SU-DHL-6 (cell line): ENCODE data around the gene BCAS3.

Experiments
- H2AFZ ChIP-seq: fragments of 200-600 bp; sonication (generic); 2 replicates; pipeline ENCODE4 v1.6.1; 2014; ENCODE audit warnings: low read depth, mild to moderate bottlenecking, moderate library complexity, mixed read lengths, antibody characterized with exemption, low read length; ENCODE audit not compliant: severe bottlenecking
- H3F3A ChIP-seq: fragments of 200-600 bp; shearing (Covaris generic); 2 replicates; pipeline ENCODE4 v1.6.0; 2016; ENCODE audit warnings: antibody characterized with exemption, mild to moderate bottlenecking; ENCODE audit not compliant: insufficient read depth
- H3K27ac ChIP-seq: fragments of 200-600 bp; sonication (generic); 2 replicates; pipeline ENCODE4 v1.5.1; 2016; ENCODE audit warnings: low read depth, mild to moderate bottlenecking, low read length, moderate library complexity, mixed read lengths
- H3K27me3 ChIP-seq: fragments of 200-600 bp; sonication (generic), shearing (Covaris generic); 2 replicates; pipeline ENCODE4 v1.6.0; 2014; ENCODE audit warnings: mild to moderate bottlenecking, low read length
- H3K36me3 ChIP-seq: fragments of 200-600 bp; sonication (generic); 2 replicates; pipeline ENCODE4 v1.6.1; 2014; ENCODE audit warnings: mild to moderate bottlenecking, low read length, mixed read lengths
- H3K4me2 ChIP-seq: fragments of 300-600, 200-600 bp; shearing (Covaris generic), sonication (generic); 2 replicates; pipeline ENCODE4 v1.6.0; 2014; ENCODE audit warnings: low read length, low read depth, mild to moderate bottlenecking; ENCODE audit not compliant: poor library complexity, severe bottlenecking
- H3K4me3 ChIP-seq: fragments of 200-600 bp; sonication (generic); 2 replicates; pipeline ENCODE4 v1.5.1; 2014; ENCODE audit warnings: antibody characterized with exemption, low read length, mild to moderate bottlenecking, mixed read lengths; ENCODE audit not compliant: insufficient read depth, poor library complexity, severe bottlenecking
- H3K79me2 ChIP-seq: fragments of 200-600 bp; sonication (generic); 2 replicates; pipeline ENCODE4 v1.6.1; 2014; ENCODE audit warnings: mild to moderate bottlenecking, low read length, moderate library complexity; ENCODE audit not compliant: insufficient read depth
- H3K9ac ChIP-seq: fragments of 200-600 bp; sonication (generic); 2 replicates; pipeline ENCODE4 v1.7.0; 2014; ENCODE audit warnings: mild to moderate bottlenecking, low read length
- H3K9me2 ChIP-seq: fragments of 200-600 bp; sonication (generic); replicated peaks from 2 replicates; pipeline ENCODE4 v1.6.1; 2014; ENCODE audit warnings: low read length; ENCODE audit not compliant: insufficient read depth
- H3K9me3 ChIP-seq: fragments of 200-600 bp; sonication (generic); 2 replicates; pipeline ENCODE4 v1.6.1; 2014; ENCODE audit warnings: low read length, mixed read lengths; ENCODE audit not compliant: insufficient read depth
- H4K20me1 ChIP-seq: fragments of 200-600 bp; sonication (generic); 2 replicates; pipeline ENCODE4 v1.6.1; 2014; ENCODE audit warnings: low read depth, mild to moderate bottlenecking, antibody characterized with exemption, low read length, moderate library complexity, mixed read lengths
- EZH2phosphoT487 ChIP-seq: fragments of 200-600 bp; sonication (generic), shearing (Covaris generic); conservative IDR thresholded peaks from 2 replicates; pipeline ENCODE4 v1.6.1; 2018; ENCODE audit warnings: mild to moderate bottlenecking, antibody characterized with exemption, low read length, moderate library complexity, mixed read lengths
- TF ChIP-seq, protein P1 (sequence below): fragments of 200-600 bp; sonication (generic); IDR thresholded peaks from one replicate; pipeline ENCODE4 v1.5.1; 2017; ENCODE audit warnings: antibody characterized with exemption, mild to moderate bottlenecking, low read length, moderate library complexity; ENCODE audit not compliant: insufficient read depth, poor library complexity, severe bottlenecking

The BCAS3 gene

DNA sequence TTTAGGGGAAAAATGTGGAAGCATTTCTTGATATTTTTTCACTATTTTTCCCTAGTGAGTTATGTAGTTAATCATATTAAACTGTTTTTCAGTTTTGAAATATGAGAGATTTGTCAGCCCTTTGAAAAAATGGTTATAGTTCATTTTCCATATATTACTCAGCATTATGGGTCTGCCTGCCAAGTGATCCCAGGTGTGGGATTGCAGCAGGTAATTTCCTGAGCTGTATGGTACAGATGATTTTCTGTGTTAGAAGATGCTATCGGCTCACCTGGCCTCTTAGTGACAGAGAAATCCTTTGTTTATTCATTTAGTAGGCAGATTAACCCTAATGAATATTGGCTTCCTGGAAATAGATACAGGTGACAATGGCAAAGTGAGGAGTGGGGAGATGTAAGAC, 446.9 kb downstream of the BCAS3 start:
- TF ChIP-seq, protein P1, sequence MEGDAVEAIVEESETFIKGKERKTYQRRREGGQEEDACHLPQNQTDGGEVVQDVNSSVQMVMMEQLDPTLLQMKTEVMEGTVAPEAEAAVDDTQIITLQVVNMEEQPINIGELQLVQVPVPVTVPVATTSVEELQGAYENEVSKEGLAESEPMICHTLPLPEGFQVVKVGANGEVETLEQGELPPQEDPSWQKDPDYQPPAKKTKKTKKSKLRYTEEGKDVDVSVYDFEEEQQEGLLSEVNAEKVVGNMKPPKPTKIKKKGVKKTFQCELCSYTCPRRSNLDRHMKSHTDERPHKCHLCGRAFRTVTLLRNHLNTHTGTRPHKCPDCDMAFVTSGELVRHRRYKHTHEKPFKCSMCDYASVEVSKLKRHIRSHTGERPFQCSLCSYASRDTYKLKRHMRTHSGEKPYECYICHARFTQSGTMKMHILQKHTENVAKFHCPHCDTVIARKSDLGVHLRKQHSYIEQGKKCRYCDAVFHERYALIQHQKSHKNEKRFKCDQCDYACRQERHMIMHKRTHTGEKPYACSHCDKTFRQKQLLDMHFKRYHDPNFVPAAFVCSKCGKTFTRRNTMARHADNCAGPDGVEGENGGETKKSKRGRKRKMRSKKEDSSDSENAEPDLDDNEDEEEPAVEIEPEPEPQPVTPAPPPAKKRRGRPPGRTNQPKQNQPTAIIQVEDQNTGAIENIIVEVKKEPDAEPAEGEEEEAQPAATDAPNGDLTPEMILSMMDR = no peak
- TF ChIP-seq EZH2phosphoT487 = no peak
- no peaks in the 10 kb centered on the region for H3K36me3 ChIP-seq
- H3K4me2 ChIP-seq = no peak overlapping the region
- H2AFZ ChIP-seq = no peak overlapping the region
- H3K9me2 ChIP-seq = no peaks in the 10 kb centered on the region
- H3K27ac ChIP-seq = no peak overlapping the region
- H3K4me3 ChIP-seq = no peak overlapping the region
- peaks cover 3% of the 10 kb centered on the region; the same call in 1 of the 2 replicates for H4K20me1 ChIP-seq
- no peaks in the 10 kb centered on the region for H3K27me3 ChIP-seq
- no peaks in the 10 kb centered on the region for H3K79me2 ChIP-seq
- H3K9ac ChIP-seq = no peak overlapping the region
- H3K9me3 ChIP-seq = no peaks in the 10 kb centered on the region
- no peaks in the 10 kb centered on the region for H3F3A ChIP-seq

DNA sequence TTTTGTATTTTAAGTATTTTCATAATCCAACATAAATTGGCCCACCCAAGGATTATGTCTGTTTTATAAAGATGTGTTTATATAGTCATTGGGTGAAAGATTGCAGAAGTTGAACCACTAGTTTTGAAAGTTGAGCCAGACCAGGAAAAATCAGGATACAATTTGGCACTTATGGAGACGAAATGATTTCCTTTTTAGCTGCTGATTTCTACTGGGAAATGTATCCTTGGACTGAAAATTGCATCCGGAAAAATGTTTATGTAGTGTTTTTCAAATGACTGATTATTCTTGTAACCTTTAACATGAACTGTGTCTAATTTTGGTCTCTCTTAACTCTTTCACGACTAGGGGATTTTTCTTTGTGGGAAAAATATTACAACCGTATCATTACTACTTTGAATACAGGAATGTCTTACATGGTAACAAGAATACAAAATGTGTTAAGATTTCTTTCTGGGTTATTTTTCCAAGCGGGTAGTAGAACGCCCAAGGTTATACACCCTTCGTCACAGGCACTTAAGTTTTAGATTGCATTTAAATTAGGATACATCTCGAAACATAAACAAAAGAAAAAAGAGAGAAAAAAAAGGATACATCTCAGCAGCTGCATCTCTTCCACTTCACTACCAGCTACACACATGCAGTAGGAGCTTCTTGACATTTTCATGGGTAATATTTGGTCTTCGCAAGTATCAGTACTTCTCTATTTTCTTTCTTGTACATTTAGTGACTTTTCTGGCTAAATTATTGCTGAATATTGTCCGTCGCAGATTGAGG, 449.0 kb downstream of the BCAS3 start:
- no peak overlapping the region for H3K27ac ChIP-seq
- no peak overlapping the region for H3K4me3 ChIP-seq

DNA sequence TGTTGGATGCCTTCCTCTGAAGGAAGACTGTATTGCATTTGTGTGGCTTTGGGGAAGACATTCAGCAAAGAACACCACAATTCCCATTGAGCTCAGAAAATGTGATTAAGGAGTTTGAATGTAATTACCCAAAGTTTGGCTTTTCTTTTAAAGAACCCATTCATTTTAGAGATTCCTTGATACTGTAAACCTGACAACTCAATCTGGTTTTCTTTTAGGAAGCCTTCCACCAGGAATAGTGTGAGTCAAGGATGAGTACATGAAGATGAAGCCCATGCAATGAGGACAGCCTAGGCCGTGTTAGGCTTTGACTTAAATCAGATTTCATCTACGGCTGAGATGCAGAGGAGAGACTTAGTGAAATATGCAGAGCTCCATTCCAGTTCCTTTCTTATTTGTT, 450.3 kb downstream of the BCAS3 start:
- Histone ChIP-seq H3K36me3 (no peaks in the 10 kb centered on the region), H3K9me3 (no peaks in the 10 kb centered on the region), H3K9ac (no peak overlapping the region), H3K4me3 (no peak overlapping the region), H4K20me1 (no peaks in the 10 kb centered on the region), H3K9me2 (no peaks in the 10 kb centered on the region), H3K27me3 (no peaks in the 10 kb centered on the region), H3K4me2 (no peak overlapping the region), H3F3A (no peaks in the 10 kb centered on the region), H3K79me2 (no peaks in the 10 kb centered on the region), H2AFZ (no peak overlapping the region), H3K27ac (no peak overlapping the region)
- TF ChIP-seq, protein P1 = no peak
- TF ChIP-seq EZH2phosphoT487 = no peak

More for the DNA sequence above, 449.0 kb downstream of the BCAS3 start:
- no peaks in the 10 kb centered on the region for H3K9me2 ChIP-seq
- no peaks in the 10 kb centered on the region for H3F3A ChIP-seq
- H3K9me3 ChIP-seq = no peaks in the 10 kb centered on the region
- H3K79me2 ChIP-seq = no peaks in the 10 kb centered on the region
- no peak overlapping the region for H3K9ac ChIP-seq
- no peaks in the 10 kb centered on the region for H3K36me3 ChIP-seq
- no peak for TF ChIP-seq EZH2phosphoT487
- TF ChIP-seq, protein P1 = no peak
- H4K20me1 ChIP-seq = no peaks in the 10 kb centered on the region
- H2AFZ ChIP-seq = no peak overlapping the region
- H3K4me2 ChIP-seq = no peak overlapping the region
- H3K27me3 ChIP-seq = no peaks in the 10 kb centered on the region
